Esophagus muscularis mucosa (tissue), 3 donors: ENCODE measurements around the gene ARHGAP24.

Experiments used
- CTCF ChIP-seq, 3 experiments: fragments of 200-600 bp in 2 of 3; fragments of 450-650 bp in 1 of 3; sonication (generic) in 2 of 3; IDR thresholded peaks; one replicate each; pipeline ENCODE4 v1.5.1; 2017 to 2019; ENCODE audit warnings: antibody characterized with exemption in 3 of 3, mild to moderate bottlenecking in 2 of 3, moderate library complexity in 1 of 3
- POLR2A ChIP-seq: fragments of 450-650 bp; IDR thresholded peaks from one replicate; pipeline ENCODE4 v1.6.1; 2017; ENCODE audit warnings: antibody characterized with exemption, moderate library complexity, mild to moderate bottlenecking, low read depth

- no peak for TF ChIP-seq CTCF (IDR thresholded peaks at IDR 0.05)
- no peak for TF ChIP-seq POLR2A
These were observed 492.9 kb downstream of the ARHGAP24 start for GRCh38 chr4:85967872-85968271.
